CD4-positive, alpha-beta memory T cell (primary cell): ENCODE results near the gene TMED1. TPM values are rescaled to one million over a fixed set of nuclear protein-coding genes. Genes with fewer than 3 reads are reported as not detected.
A peak's percentile ranks its signal among the peaks of the same experiment; 100 is the strongest.
"Not testable (repeated sequence)": the region's sequence is repeated elsewhere in the genome, so short reads cannot be mapped to it uniquely, and the experiment has no call there.

Experiments
- CTCF ChIA-PET: fragments of 350-600 bp; sonication (Branson Sonifier 250); formaldehyde crosslinking; loops from one replicate; lab custom pipeline; 2021; ENCODE audit warnings: inconsistent platforms; ENCODE audit not compliant: partially characterized antibody; lab: Charles Lee
- POLR2A ChIA-PET: fragments of 350-600 bp; sonication (Branson Sonifier 250); formaldehyde crosslinking; loops from one replicate; lab custom pipeline; 2021; ENCODE audit not compliant: partially characterized antibody; lab: Charles Lee
- DNase-seq, 5 donors: peaks; one replicate each; pipeline versions ENCODE4 v3.0.0 to v3.0.0-alpha.2; 2020 to 2022; ENCODE audit warnings: mixed read lengths in 1 of 5
- H3K27ac ChIP-seq: one replicate; pipeline ENCODE4 v1.7.0; 2013; ENCODE audit warnings: low read depth, low read length
- H3K27me3 ChIP-seq: 2 replicates; pipeline ENCODE4 v1.7.0; 2013; ENCODE audit warnings: mild to moderate bottlenecking, low read length, moderate library complexity; ENCODE audit not compliant: insufficient read depth
- H3K36me3 ChIP-seq: 2 replicates; pipeline ENCODE4 v1.7.0; 2013; ENCODE audit warnings: mild to moderate bottlenecking, low read length, moderate library complexity; ENCODE audit not compliant: insufficient read depth
- H3K4me1 ChIP-seq: 2 replicates; pipeline ENCODE4 v1.7.0; 2013; ENCODE audit warnings: mild to moderate bottlenecking, low read length, moderate library complexity; ENCODE audit not compliant: insufficient read depth
- H3K4me3 ChIP-seq, 2 donors: one replicate each; pipeline ENCODE4 v1.7.0; 2013; ENCODE audit warnings: low read length in 2 of 2, mild to moderate bottlenecking in 1 of 2
- H3K9me3 ChIP-seq, 2 donors: one replicate each; pipeline ENCODE4 v1.7.0; 2013; ENCODE audit warnings: low read length in 2 of 2, control low read depth in 1 of 2; ENCODE audit not compliant: control insufficient read depth in 1 of 2
- H3K27ac Mint-ChIP-seq, 7 donors: one replicate each; pipeline ENCODE4 v1.8.0; 2020 to 2021; ENCODE audit warnings: mixed read lengths in 7 of 7, mild to moderate bottlenecking in 6 of 7, inconsistent platforms in 3 of 7, moderate library complexity in 3 of 7
- H3K27me3 Mint-ChIP-seq, 2 donors: one replicate each; pipeline ENCODE4 v1.8.0; 2020 to 2021; ENCODE audit warnings: mixed read lengths in 2 of 2
- H3K36me3 Mint-ChIP-seq, 2 donors: one replicate each; pipeline ENCODE4 v1.8.0; 2020 to 2021; ENCODE audit warnings: mixed read lengths in 2 of 2, inconsistent platforms in 1 of 2, mild to moderate bottlenecking in 1 of 2
- H3K4me1 Mint-ChIP-seq, 4 donors: one replicate each; pipeline ENCODE4 v1.8.0; 2020 to 2021; ENCODE audit warnings: mixed read lengths in 4 of 4, mild to moderate bottlenecking in 1 of 4
- H3K4me3 Mint-ChIP-seq, 8 donors: one replicate each; pipeline ENCODE4 v1.8.0; 2020 to 2021; ENCODE audit warnings: mixed read lengths in 8 of 8, mild to moderate bottlenecking in 7 of 8, moderate library complexity in 6 of 8, inconsistent platforms in 3 of 8
- H3K9me3 Mint-ChIP-seq, 8 donors: one replicate each; pipeline ENCODE4 v1.8.0; 2020 to 2021; ENCODE audit warnings: mixed read lengths in 8 of 8, mild to moderate bottlenecking in 5 of 8, inconsistent platforms in 3 of 8, moderate library complexity in 1 of 8
- intact Hi-C: fragments of 100-400 bp; cut with micrococcal nuclease; formaldehyde crosslinking; loops from one replicate; pipeline ENCODE4 v1.15.1; 2023
- polyA plus RNA-seq, 2 donors: library from polyadenylated mRNA; unstranded; fragments of 300-500 nt; fragmentation: Illumina TruSeq; gene quantifications; one replicate each; pipeline ENCODE4 v1.2.3, GENCODE V29; 2021
- total RNA-seq, 2 experiments: library from RNA; stranded (reverse); gene quantifications; one replicate each; pipeline ENCODE4 v1.2.3, GENCODE V29; 2021

The TMED1 gene
- total and polyA plus RNA-seq, 4 experiments from 2014 or later, result 9.0 to 24.9 (median 17.8) TPM

DNA sequence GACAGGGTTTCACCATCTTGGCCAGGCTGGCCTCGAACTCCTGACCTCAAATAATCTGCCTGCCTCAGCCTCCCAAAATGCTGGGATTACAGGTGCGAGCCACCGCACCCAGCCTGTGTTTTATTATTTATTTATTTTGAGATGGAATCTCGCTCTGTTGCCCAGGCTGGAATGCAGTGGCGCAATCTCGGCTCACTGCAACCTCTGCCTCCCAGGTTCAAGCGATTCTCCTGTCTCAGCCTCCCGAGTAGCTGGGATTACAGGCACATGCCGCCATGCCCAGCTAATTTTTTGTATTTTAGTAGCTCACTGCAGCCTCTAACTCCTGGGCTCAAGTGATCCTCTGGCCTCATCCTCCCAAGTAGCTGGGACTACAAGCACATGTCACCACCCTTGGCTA, 41.6 kb upstream of the TMED1 start:
- H3K4me1 ChIP-seq, result peaks cover 22% of the 10 kb centered on the region
- H3K36me3 ChIP-seq, POLR2A ChIA-PET, H3K27me3 ChIP-seq, intact Hi-C loops, H3K27ac ChIP-seq, H3K9me3 ChIP-seq, H3K27me3 Mint-ChIP-seq, DNase-seq, H3K4me3 Mint-ChIP-seq, H3K36me3 Mint-ChIP-seq, H3K4me3 ChIP-seq, H3K9me3 Mint-ChIP-seq: not testable (repeated sequence)
- peaks cover 12 to 36% (median 25%) of the 10 kb centered on the region in 4 donors for H3K4me1 Mint-ChIP-seq
- H3K27ac Mint-ChIP-seq, result peak overlapping the region in 2 of 7 donors; percentile 52 to 59
- CTCF ChIA-PET, result interaction anchor here (1.2 to 6.5 kb wide), 2 partner anchors 13 to 65 kb away, joined by 3 to 30 read pairs; no protein-coding TSS in a partner anchor

DNA sequence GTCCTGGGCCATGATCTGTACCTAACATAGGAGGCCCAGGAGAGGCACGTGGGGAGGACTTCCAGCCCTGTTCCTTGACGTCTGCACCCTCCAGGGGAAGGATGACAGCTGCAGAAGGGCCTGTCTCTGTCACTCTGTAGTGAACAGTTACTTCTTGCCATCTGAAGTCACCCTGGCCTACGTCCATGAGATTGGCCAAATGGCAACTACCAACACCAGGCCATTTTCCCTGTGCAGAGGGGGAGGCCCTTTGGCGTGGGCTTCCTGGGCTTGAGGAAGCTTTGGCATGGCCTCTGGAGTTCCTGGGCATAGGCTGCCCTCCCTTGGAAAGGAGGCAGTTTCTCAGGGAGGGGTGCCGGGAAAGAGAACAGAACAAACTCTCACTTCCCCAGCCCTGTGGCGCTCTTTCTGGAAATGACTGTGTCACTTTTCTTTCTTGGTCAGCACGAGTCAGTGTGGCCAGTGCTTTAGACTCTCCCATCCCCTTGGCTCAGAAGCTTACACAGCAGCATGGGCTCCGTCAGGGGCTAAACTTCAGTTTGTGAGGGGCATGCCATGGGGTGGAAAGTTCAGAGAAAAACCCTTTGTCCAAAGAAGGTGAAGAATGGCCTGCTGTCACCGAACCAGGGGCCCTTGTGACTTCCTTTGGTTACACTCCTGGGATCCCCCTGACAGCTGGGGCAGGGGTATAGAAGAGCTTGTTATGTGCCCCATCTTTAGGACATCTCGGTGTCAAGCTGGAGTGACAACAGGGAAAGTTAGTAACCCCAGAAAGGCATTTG, 40.6 kb upstream of the TMED1 start:
- Mint-ChIP-seq H3K27ac (peak overlapping the region in 1 of 7 donors; percentile 19), H3K4me3 (peak overlapping the region in 1 of 8 donors; percentile 25), H3K27me3 (no peaks in the 10 kb centered on the region), H3K9me3 (peaks cover 0 to 7% (median 0%) of the 10 kb centered on the region in 8 donors), H3K36me3 (peaks cover 0 to 4% of the 10 kb centered on the region in 2 donors), H3K4me1 (peaks cover 14 to 40% (median 28%) of the 10 kb centered on the region in 4 donors)
- no peaks in the 10 kb centered on the region for H3K27me3 ChIP-seq
- ChIA-PET CTCF (interaction anchor here (1.2 to 6.5 kb wide), 2 partner anchors 12 to 66 kb away, joined by 3 to 30 read pairs; no protein-coding TSS in a partner anchor), POLR2A (no interaction called here)
- DNase-seq, result no peak
- intact Hi-C loops, result no loop called here
- no peak overlapping the region for H3K27ac ChIP-seq
- H3K36me3 ChIP-seq, result no peaks in the 10 kb centered on the region
- peaks cover 29% of the 10 kb centered on the region for H3K4me1 ChIP-seq
- H3K9me3 ChIP-seq, result no peaks in the 10 kb centered on the region
- H3K4me3 ChIP-seq, result no peak overlapping the region

GRCh38 chr19:10874024-10874423, 38.0 kb upstream of the TMED1 start:
- H3K36me3 ChIP-seq, result no peaks in the 10 kb centered on the region
- no peak for DNase-seq
- H3K9me3 Mint-ChIP-seq, result peaks cover 0 to 7% (median 0%) of the 10 kb centered on the region in 8 donors
- ChIA-PET CTCF (interaction anchor here (6.5 kb wide), 1 partner anchor 10 kb away, joined by 30 read pairs; no protein-coding TSS in a partner anchor), POLR2A (interaction anchor here (2.4 kb wide), 1 partner anchor 157 kb away, joined by 10 read pairs; the partner anchor contains the start of gene DNM2)
- peaks cover 12 to 40% (median 26%) of the 10 kb centered on the region in 4 donors for H3K4me1 Mint-ChIP-seq
- H3K4me1 ChIP-seq, result peaks cover 25% of the 10 kb centered on the region
- H3K27ac ChIP-seq, result no peak overlapping the region
- H3K4me3 ChIP-seq, result no peak overlapping the region
- peaks cover 0 to 4% of the 10 kb centered on the region in 2 donors for H3K36me3 Mint-ChIP-seq
- no peaks in the 10 kb centered on the region for H3K27me3 Mint-ChIP-seq
- intact Hi-C loops, result loop anchor here (5.0 kb wide), 1 partner anchor 307 kb away; the partner anchor contains the start of genes CDKN2D and KRI1
- no peaks in the 10 kb centered on the region for H3K9me3 ChIP-seq
- H3K4me3 Mint-ChIP-seq, result peak overlapping the region in 7 of 8 donors; percentile 31 to 66 (median 53)
- no peaks in the 10 kb centered on the region for H3K27me3 ChIP-seq
- H3K27ac Mint-ChIP-seq, result peak overlapping the region in 3 of 7 donors; percentile 41 to 70 (median 70)

- Histone ChIP-seq H3K27me3 (no peaks in the 10 kb centered on the region), H3K9me3 (no peaks in the 10 kb centered on the region), H3K4me3 (peak overlapping the region; percentile 47 to 55), H3K36me3 (no peaks in the 10 kb centered on the region), H3K27ac (peak overlapping the region; percentile 47), H3K4me1 (peaks cover 23% of the 10 kb centered on the region)
- DNase-seq, result peak in 1 of 5 donors; percentile 51
- peaks cover 0 to 4% of the 10 kb centered on the region in 2 donors for H3K36me3 Mint-ChIP-seq
- H3K4me3 Mint-ChIP-seq, result peak overlapping the region; percentile 81 to 94 (median 86)
- POLR2A ChIA-PET, result interaction anchor here (0.5 to 2.4 kb wide), 6 partner anchors 8 to 199 kb away, joined by 3 to 10 read pairs (median 3); partner anchors contain the start of genes DNM2 and TMED1
- H3K27ac Mint-ChIP-seq, result peak overlapping the region; percentile 69 to 94 (median 88)
- CTCF ChIA-PET, result interaction anchor here (0.6 to 6.5 kb wide), 11 partner anchors 8 to 155 kb away, joined by 3 to 30 read pairs (median 4); partner anchors contain the start of genes DNM2 and TMED1
- intact Hi-C loops, result loop anchor here (5.0 kb wide), 1 partner anchor 305 kb away; the partner anchor contains the start of genes CDKN2D and KRI1
- no peaks in the 10 kb centered on the region for H3K27me3 Mint-ChIP-seq
- peaks cover 8 to 28% (median 18%) of the 10 kb centered on the region in 4 donors for H3K4me1 Mint-ChIP-seq
- H3K9me3 Mint-ChIP-seq, result peaks cover 0 to 7% (median 0%) of the 10 kb centered on the region in 8 donors
Observed at GRCh38 chr19:10872546-10873107, 36.6 kb upstream of the TMED1 start.

DNA sequence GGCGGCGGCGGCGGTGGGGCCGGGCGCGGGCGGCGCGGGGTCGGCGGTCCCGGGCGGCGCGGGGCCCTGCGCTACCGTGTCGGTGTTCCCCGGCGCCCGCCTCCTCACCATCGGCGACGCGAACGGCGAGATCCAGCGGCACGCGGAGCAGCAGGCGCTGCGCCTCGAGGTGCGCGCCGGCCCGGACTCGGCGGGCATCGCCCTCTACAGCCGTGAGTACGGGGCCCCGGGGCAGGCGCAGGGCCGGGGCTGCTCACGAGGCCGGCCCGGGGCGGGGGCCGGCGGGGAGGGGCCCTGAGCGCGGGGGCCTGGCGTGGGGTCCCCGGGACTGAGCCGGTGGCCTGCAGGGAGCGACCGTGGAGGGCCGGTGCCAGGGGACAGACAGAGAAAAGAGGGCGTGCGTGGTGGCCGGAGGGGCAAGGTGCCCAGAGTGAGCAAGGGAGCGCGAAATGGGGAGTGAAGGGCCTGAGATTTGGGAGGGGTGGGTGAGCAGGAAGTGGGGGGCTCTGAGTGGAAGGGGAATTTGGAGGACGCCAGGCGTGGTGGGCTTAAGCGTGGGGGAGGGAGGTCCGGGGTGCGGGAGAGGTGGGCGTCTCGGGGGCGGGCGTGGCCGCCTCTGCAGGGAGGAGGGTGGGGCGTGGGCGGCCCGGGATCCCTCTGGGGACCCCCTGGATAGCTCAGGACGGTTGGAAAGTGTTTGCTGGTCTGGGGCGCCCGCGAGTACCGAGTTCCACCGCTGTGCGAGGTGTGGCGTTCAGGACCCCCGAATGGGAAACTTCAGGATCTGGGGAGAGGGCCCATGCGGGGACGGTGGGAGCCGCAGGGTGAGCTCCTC, 35.9 kb upstream of the TMED1 start:
- peaks cover 0 to 7% (median 0%) of the 10 kb centered on the region in 8 donors for H3K9me3 Mint-ChIP-seq
- POLR2A ChIA-PET, result interaction anchor here (0.5 to 3.6 kb wide), 9 partner anchors 9 to 305 kb away, joined by 3 to 15 read pairs (median 3); partner anchors contain the start of genes DNM2 and TMED1
- H3K27me3 Mint-ChIP-seq, result no peaks in the 10 kb centered on the region
- H3K4me1 ChIP-seq, result peaks cover 23% of the 10 kb centered on the region
- H3K4me1 Mint-ChIP-seq, result peaks cover 8 to 28% (median 17%) of the 10 kb centered on the region in 4 donors
- no peaks in the 10 kb centered on the region for H3K36me3 ChIP-seq
- intact Hi-C loops, result loop anchor here (1.0 to 5.0 kb wide), 6 partner anchors 36 to 305 kb away; partner anchors contain the start of genes CDKN2D, ILF3, KRI1 and TIMM29
- no peaks in the 10 kb centered on the region for H3K27me3 ChIP-seq
- peak overlapping the region; percentile 81 to 94 (median 86) for H3K4me3 Mint-ChIP-seq
- H3K9me3 ChIP-seq, result no peaks in the 10 kb centered on the region
- DNase-seq, result peak in 3 of 5 donors; percentile 36 to 54 (median 43)
- CTCF ChIA-PET, result interaction anchor here (0.6 to 6.5 kb wide), 9 partner anchors 7 to 113 kb away, joined by 3 to 30 read pairs (median 4); partner anchors contain the start of gene TMED1
- H3K27ac Mint-ChIP-seq, result peak overlapping the region in 6 of 7 donors; percentile 69 to 94 (median 85)
- H3K27ac ChIP-seq, result peak overlapping the region; percentile 47
- peak overlapping the region; percentile 47 to 55 for H3K4me3 ChIP-seq
- peaks cover 0 to 4% of the 10 kb centered on the region in 2 donors for H3K36me3 Mint-ChIP-seq
